Measurements from ENCODE around the gene ODAM. TPM values are rescaled to one million over a fixed set of nuclear protein-coding genes. Genes with fewer than 3 reads are reported as not detected.

ODAM gene
- total RNA-seq, 1 experiment from 2014 or later = not detected

DNA sequence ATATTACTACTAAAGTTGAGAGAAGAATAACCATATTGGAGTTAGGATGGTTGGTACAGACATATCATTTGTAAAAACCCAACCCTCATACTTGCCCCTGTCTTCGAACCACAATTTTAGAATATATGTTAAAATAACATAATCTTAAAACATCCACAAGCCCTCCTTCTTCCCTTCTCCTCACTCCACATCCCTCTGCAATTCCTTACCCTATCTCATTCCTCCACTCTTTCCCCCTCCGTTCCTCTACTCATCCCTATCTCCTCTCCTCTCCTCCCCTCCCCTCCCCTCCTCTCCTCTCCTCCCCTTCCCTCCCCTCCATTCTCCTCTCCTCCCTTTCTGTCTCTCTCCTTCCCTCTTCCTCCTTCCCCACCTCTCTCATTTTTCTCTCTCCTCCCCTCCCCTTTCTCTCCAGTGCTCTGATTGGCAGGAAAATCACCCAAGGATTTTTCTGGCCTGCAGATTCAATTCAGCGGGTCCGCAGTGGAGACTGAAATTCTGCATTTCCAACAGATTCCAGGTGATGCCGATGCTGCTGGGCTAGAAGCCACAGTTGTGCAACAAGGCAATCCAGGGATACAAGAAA is 17.4 kb upstream of the ODAM start (continued):
- TF ChIP-seq, protein P1, sequence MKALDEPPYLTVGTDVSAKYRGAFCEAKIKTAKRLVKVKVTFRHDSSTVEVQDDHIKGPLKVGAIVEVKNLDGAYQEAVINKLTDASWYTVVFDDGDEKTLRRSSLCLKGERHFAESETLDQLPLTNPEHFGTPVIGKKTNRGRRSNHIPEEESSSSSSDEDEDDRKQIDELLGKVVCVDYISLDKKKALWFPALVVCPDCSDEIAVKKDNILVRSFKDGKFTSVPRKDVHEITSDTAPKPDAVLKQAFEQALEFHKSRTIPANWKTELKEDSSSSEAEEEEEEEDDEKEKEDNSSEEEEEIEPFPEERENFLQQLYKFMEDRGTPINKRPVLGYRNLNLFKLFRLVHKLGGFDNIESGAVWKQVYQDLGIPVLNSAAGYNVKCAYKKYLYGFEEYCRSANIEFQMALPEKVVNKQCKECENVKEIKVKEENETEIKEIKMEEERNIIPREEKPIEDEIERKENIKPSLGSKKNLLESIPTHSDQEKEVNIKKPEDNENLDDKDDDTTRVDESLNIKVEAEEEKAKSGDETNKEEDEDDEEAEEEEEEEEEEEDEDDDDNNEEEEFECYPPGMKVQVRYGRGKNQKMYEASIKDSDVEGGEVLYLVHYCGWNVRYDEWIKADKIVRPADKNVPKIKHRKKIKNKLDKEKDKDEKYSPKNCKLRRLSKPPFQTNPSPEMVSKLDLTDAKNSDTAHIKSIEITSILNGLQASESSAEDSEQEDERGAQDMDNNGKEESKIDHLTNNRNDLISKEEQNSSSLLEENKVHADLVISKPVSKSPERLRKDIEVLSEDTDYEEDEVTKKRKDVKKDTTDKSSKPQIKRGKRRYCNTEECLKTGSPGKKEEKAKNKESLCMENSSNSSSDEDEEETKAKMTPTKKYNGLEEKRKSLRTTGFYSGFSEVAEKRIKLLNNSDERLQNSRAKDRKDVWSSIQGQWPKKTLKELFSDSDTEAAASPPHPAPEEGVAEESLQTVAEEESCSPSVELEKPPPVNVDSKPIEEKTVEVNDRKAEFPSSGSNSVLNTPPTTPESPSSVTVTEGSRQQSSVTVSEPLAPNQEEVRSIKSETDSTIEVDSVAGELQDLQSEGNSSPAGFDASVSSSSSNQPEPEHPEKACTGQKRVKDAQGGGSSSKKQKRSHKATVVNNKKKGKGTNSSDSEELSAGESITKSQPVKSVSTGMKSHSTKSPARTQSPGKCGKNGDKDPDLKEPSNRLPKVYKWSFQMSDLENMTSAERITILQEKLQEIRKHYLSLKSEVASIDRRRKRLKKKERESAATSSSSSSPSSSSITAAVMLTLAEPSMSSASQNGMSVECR (CRISPR knock-in tag; IDR thresholded peaks at IDR 0.05; ENCODE audit: borderline replicate concordance) = no peak
- TF ChIP-seq JAZF1 (CRISPR knock-in tag; IDR thresholded peaks at IDR 0.05) = no peak
- TF ChIP-seq CREB1 (CRISPR knock-in tag; IDR thresholded peaks at IDR 0.05) = no peak
- no peak for TF ChIP-seq GABPB1 (CRISPR knock-in tag; IDR thresholded peaks at IDR 0.05)
- TF ChIP-seq, protein P2, sequence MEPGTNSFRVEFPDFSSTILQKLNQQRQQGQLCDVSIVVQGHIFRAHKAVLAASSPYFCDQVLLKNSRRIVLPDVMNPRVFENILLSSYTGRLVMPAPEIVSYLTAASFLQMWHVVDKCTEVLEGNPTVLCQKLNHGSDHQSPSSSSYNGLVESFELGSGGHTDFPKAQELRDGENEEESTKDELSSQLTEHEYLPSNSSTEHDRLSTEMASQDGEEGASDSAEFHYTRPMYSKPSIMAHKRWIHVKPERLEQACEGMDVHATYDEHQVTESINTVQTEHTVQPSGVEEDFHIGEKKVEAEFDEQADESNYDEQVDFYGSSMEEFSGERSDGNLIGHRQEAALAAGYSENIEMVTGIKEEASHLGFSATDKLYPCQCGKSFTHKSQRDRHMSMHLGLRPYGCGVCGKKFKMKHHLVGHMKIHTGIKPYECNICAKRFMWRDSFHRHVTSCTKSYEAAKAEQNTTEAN (CRISPR knock-in tag; IDR thresholded peaks at IDR 0.05) = no peak
- TF ChIP-seq, protein P3, sequence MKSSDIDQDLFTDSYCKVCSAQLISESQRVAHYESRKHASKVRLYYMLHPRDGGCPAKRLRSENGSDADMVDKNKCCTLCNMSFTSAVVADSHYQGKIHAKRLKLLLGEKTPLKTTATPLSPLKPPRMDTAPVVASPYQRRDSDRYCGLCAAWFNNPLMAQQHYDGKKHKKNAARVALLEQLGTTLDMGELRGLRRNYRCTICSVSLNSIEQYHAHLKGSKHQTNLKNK (CRISPR knock-in tag; IDR thresholded peaks at IDR 0.05) = no peak

DNA sequence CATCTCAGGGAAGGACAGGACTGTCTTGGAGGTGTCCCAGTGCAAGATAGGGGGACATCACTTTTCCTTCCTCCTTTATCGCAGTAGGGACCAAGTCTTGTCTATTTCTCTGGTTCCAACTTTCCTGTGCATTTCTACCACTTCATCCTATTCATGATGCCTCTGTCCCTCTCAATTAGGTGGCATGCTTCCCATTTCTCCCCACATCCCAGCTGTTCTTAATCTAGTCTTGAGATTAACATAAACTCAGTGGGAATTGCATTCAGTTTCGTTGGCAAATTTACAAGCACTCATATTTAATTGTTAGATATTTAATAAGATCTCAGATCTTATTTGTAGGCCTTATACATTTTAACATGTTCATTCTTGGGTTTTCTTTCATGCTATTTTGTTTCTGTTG is 15.7 kb upstream of the ODAM start:
- Mint-ChIP-seq H3K36me3 (no peaks in the 10 kb centered on the region), H3K27ac (no peak overlapping the region), H3K4me3 (no peak overlapping the region), H3K9me3 (no peaks in the 10 kb centered on the region), H3K27me3 (ENCODE audit: low read depth) (no peaks in the 10 kb centered on the region; the same call in 1 of the 2 replicates), H3K4me1 (0 out of 2 replicates have a peak, but pooled peaks cover 5% of the 10 kb centered on the region)
- no peak for DNase-seq (ENCODE audit: low spot score)
- CTCF ChIA-PET = interaction anchor here (1.0 kb wide), 1 partner anchor 283 kb away, joined by 3 read pairs; no protein-coding TSS in a partner anchor
- ATAC-seq = no peak
- POLR2A ChIA-PET = no interaction called here
- TF ChIP-seq, protein P4, sequence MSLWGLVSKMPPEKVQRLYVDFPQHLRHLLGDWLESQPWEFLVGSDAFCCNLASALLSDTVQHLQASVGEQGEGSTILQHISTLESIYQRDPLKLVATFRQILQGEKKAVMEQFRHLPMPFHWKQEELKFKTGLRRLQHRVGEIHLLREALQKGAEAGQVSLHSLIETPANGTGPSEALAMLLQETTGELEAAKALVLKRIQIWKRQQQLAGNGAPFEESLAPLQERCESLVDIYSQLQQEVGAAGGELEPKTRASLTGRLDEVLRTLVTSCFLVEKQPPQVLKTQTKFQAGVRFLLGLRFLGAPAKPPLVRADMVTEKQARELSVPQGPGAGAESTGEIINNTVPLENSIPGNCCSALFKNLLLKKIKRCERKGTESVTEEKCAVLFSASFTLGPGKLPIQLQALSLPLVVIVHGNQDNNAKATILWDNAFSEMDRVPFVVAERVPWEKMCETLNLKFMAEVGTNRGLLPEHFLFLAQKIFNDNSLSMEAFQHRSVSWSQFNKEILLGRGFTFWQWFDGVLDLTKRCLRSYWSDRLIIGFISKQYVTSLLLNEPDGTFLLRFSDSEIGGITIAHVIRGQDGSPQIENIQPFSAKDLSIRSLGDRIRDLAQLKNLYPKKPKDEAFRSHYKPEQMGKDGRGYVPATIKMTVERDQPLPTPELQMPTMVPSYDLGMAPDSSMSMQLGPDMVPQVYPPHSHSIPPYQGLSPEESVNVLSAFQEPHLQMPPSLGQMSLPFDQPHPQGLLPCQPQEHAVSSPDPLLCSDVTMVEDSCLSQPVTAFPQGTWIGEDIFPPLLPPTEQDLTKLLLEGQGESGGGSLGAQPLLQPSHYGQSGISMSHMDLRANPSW (CRISPR knock-in tag; conservative IDR thresholded peaks at IDR 0.05; ENCODE audit: low read depth) = no peak
- TF ChIP-seq, protein P5, sequence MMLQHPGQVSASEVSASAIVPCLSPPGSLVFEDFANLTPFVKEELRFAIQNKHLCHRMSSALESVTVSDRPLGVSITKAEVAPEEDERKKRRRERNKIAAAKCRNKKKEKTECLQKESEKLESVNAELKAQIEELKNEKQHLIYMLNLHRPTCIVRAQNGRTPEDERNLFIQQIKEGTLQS (CRISPR knock-in tag; conservative IDR thresholded peaks at IDR 0.05) = no peak
- TF ChIP-seq RELA (CRISPR knock-in tag; IDR thresholded peaks at IDR 0.05; ENCODE audit: borderline replicate concordance) (no peak), NR1H2 (CRISPR knock-in tag; IDR thresholded peaks at IDR 0.05) (no peak), ZNF396 (CRISPR knock-in tag; IDR thresholded peaks at IDR 0.05; ENCODE audit: borderline replicate concordance) (no peak), HMGA2 (CRISPR knock-in tag; IDR thresholded peaks at IDR 0.05) (no peak), PRRX2 (CRISPR knock-in tag; IDR thresholded peaks at IDR 0.05) (no peak), ETV6 (CRISPR knock-in tag; IDR thresholded peaks at IDR 0.05) (no peak), NFYB (CRISPR knock-in tag; conservative IDR thresholded peaks at IDR 0.05; ENCODE audit: low read depth) (no peak), ZNF138 (CRISPR knock-in tag; conservative IDR thresholded peaks at IDR 0.05) (no peak), ZNF121 (CRISPR knock-in tag; IDR thresholded peaks at IDR 0.05) (no peak), GTF2I (CRISPR knock-in tag; conservative IDR thresholded peaks at IDR 0.05) (no peak), JAZF1 (CRISPR knock-in tag; IDR thresholded peaks at IDR 0.05) (no peak), NFATC4 (CRISPR knock-in tag; IDR thresholded peaks at IDR 0.05) (no peak), FOXK1 (CRISPR knock-in tag; IDR thresholded peaks at IDR 0.05) (no peak)
- TF ChIP-seq, protein P3 (CRISPR knock-in tag; IDR thresholded peaks at IDR 0.05) = no peak
- TF ChIP-seq, protein P6, sequence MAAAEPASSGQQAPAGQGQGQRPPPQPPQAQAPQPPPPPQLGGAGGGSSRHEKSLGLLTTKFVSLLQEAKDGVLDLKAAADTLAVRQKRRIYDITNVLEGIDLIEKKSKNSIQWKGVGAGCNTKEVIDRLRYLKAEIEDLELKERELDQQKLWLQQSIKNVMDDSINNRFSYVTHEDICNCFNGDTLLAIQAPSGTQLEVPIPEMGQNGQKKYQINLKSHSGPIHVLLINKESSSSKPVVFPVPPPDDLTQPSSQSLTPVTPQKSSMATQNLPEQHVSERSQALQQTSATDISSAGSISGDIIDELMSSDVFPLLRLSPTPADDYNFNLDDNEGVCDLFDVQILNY (CRISPR knock-in tag; IDR thresholded peaks at IDR 0.05) = no peak
- TF ChIP-seq, protein P7, sequence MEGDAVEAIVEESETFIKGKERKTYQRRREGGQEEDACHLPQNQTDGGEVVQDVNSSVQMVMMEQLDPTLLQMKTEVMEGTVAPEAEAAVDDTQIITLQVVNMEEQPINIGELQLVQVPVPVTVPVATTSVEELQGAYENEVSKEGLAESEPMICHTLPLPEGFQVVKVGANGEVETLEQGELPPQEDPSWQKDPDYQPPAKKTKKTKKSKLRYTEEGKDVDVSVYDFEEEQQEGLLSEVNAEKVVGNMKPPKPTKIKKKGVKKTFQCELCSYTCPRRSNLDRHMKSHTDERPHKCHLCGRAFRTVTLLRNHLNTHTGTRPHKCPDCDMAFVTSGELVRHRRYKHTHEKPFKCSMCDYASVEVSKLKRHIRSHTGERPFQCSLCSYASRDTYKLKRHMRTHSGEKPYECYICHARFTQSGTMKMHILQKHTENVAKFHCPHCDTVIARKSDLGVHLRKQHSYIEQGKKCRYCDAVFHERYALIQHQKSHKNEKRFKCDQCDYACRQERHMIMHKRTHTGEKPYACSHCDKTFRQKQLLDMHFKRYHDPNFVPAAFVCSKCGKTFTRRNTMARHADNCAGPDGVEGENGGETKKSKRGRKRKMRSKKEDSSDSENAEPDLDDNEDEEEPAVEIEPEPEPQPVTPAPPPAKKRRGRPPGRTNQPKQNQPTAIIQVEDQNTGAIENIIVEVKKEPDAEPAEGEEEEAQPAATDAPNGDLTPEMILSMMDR (IDR thresholded peaks at IDR 0.05) = no peak

Data from WTC11 (cell line).